Mammary epithelial cell (primary cell): Measurements from ENCODE around the gene ZNRD2.

Experiments
- EZH2 ChIP-seq: IDR thresholded peaks from 2 replicates; pipeline ENCODE4 v1.6.1; 2012; ENCODE audit warnings: low read length, inconsistent platforms, borderline replicate concordance
- TF ChIP-seq, protein P1 (sequence below), 2 donors: IDR thresholded peaks in 1 of 2; conservative IDR thresholded peaks in 1 of 2; 2 replicates each; pipeline ENCODE4 v1.5.1; 2011 to 2012; ENCODE audit warnings: inconsistent platforms in 2 of 2, low read length in 2 of 2, mild to moderate bottlenecking in 2 of 2, control low read depth in 1 of 2, low read depth in 1 of 2; ENCODE audit not compliant: insufficient read depth in 1 of 2; ENCODE audit errors: extremely low read depth in 1 of 2

DNA sequence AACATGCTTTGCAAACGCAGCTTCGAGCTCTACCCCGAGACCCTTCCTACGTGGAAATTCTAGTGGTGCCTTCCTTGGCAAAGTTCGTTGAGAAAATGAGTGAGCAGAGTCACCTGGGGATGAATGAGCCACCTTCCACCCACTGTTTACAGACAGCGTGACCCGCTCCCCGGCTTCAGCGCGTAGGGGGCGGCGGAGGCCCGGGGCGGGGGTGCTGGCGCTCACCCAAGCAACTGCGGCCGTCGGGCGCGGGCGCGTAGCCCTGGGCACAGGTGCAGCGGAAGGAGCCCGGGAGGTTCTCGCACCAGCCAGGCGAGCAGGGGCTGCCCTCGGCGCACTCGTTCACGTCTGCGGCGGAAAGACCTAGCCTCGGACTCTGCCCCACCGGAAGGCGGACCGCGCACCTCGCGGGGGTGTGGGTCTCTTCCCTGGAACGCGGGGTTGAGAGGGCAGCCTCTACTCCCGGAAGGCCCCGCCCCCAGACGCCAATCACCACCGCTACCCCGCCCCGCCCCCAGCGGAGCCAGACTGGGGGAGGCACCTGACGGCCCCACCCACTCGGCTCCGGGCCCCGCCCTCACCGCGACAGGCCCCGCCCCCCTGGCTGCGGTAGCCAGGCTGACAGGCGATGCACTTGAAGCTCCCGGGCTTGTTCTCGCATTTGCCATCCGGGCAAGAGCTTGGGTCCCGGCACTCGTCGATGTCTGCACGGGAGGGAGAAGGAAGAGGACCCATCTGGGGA lies 23.9 kb upstream of the ZNRD2 start:
- TF ChIP-seq, protein P1, sequence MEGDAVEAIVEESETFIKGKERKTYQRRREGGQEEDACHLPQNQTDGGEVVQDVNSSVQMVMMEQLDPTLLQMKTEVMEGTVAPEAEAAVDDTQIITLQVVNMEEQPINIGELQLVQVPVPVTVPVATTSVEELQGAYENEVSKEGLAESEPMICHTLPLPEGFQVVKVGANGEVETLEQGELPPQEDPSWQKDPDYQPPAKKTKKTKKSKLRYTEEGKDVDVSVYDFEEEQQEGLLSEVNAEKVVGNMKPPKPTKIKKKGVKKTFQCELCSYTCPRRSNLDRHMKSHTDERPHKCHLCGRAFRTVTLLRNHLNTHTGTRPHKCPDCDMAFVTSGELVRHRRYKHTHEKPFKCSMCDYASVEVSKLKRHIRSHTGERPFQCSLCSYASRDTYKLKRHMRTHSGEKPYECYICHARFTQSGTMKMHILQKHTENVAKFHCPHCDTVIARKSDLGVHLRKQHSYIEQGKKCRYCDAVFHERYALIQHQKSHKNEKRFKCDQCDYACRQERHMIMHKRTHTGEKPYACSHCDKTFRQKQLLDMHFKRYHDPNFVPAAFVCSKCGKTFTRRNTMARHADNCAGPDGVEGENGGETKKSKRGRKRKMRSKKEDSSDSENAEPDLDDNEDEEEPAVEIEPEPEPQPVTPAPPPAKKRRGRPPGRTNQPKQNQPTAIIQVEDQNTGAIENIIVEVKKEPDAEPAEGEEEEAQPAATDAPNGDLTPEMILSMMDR (conservative IDR thresholded peaks at IDR 0.05 in 1 of 2, IDR thresholded peaks at IDR 0.05 in 1 of 2; ENCODE audit: extremely low read depth in 1 of 2, insufficient read depth in 1 of 2, low read depth in 1 of 2, low read length in 2 of 2), result no peak
- TF ChIP-seq EZH2, result no peak
